ENCODE data around the gene HDDC3.

Gene HDDC3

GRCh38 chr15:90881181-90881977 lies 51.0 kb downstream of the HDDC3 start:
- no peak for DNase-seq

- DNase-seq: no peak
Measured at GRCh38 chr15:90880381-90881145, 51.8 kb downstream of the HDDC3 start.

All from anterior cingulate cortex (tissue), 58 donors.